Activated CD4-positive, alpha-beta memory T cell treated with anti-CD3 and anti-CD28 coated beads, Interleukin-2, amount 10 ng/mL, durations not matched to agents 7 days and 5 days (primary cell): ENCODE measurements around the gene TMC4. TPM values are rescaled to one million over a fixed set of nuclear protein-coding genes. Genes with fewer than 3 reads are reported as not detected.

Source experiments
- CTCF ChIA-PET: fragments of 350-600 bp; sonication (Branson Sonifier 250); formaldehyde crosslinking; loops from one replicate; lab custom pipeline; 2021; ENCODE audit warnings: antibody characterized with exemption, inconsistent platforms; lab: Charles Lee
- POLR2A ChIA-PET: fragments of 350-600 bp; sonication (Branson Sonifier 250); formaldehyde crosslinking; loops from one replicate; lab custom pipeline; 2021; ENCODE audit warnings: antibody characterized with exemption; lab: Charles Lee
- DNase-seq: peaks from one replicate; pipeline ENCODE4 v3.0.0-alpha.2; 2020
- H3K27ac Mint-ChIP-seq: one replicate; pipeline ENCODE4 v1.8.0; 2021; ENCODE audit warnings: mild to moderate bottlenecking, mixed read lengths
- H3K27me3 Mint-ChIP-seq: one replicate; pipeline ENCODE4 v1.8.0; 2021; ENCODE audit warnings: mixed read lengths
- H3K36me3 Mint-ChIP-seq: one replicate; pipeline ENCODE4 v1.8.0; 2021; ENCODE audit warnings: low read depth, mixed read lengths
- H3K4me1 Mint-ChIP-seq: one replicate; pipeline ENCODE4 v1.8.0; 2021; ENCODE audit warnings: mixed read lengths
- H3K4me3 Mint-ChIP-seq: one replicate; pipeline ENCODE4 v1.8.0; 2021; ENCODE audit warnings: mild to moderate bottlenecking, mixed read lengths
- H3K9me3 Mint-ChIP-seq: one replicate; pipeline ENCODE4 v1.8.0; 2021; ENCODE audit warnings: mixed read lengths
- total RNA-seq, 2 experiments: library from RNA; stranded (reverse); gene quantifications; one replicate each; pipeline ENCODE4 v1.2.3, GENCODE V29; 2021

TMC4 gene
- total RNA-seq, 2 experiments from 2014 or later: 2.8 to 3.2 TPM

GRCh38 chr19:54147676-54148075 is 25.3 kb downstream of the TMC4 start:
- Mint-ChIP-seq H3K27ac (no peak overlapping the region), H3K27me3 (no peaks in the 10 kb centered on the region), H3K4me1 (no peaks in the 10 kb centered on the region), H3K9me3 (no peaks in the 10 kb centered on the region), H3K36me3 (peaks cover 78% of the 10 kb centered on the region), H3K4me3 (no peak overlapping the region)
- ChIA-PET CTCF (no interaction called here), POLR2A (interaction anchor here (2.2 kb wide), 1 partner anchor 10 kb away, joined by 9 read pairs; the partner anchor contains the start of gene CNOT3)
- DNase-seq: no peak

GRCh38 chr19:54145541-54146158 is 27.3 kb downstream of the TMC4 start:
- H3K4me1 Mint-ChIP-seq: peaks cover 4% of the 10 kb centered on the region
- no peak for DNase-seq
- ChIA-PET CTCF (no interaction called here), POLR2A (interaction anchor here (0.7 kb wide), 1 partner anchor 8 kb away, joined by 3 read pairs; the partner anchor contains the start of gene CNOT3)
- no peak overlapping the region for H3K4me3 Mint-ChIP-seq
- no peak overlapping the region for H3K27ac Mint-ChIP-seq
- no peaks in the 10 kb centered on the region for H3K9me3 Mint-ChIP-seq
- peaks cover 68% of the 10 kb centered on the region for H3K36me3 Mint-ChIP-seq
- no peaks in the 10 kb centered on the region for H3K27me3 Mint-ChIP-seq

GRCh38 chr19:54142166-54142780 is 30.7 kb downstream of the TMC4 start:
- no peak for DNase-seq
- Mint-ChIP-seq H3K4me3 (no peak overlapping the region), H3K27ac (no peak overlapping the region), H3K27me3 (no peaks in the 10 kb centered on the region), H3K9me3 (no peaks in the 10 kb centered on the region), H3K36me3 (peaks cover 64% of the 10 kb centered on the region), H3K4me1 (peaks cover 24% of the 10 kb centered on the region)
- ChIA-PET POLR2A (interaction anchor here (3.0 kb wide), 1 partner anchor 17 kb away, joined by 14 read pairs; the partner anchor contains the start of gene LENG1), CTCF (no interaction called here)

GRCh38 chr19:54141356-54141755 is 31.6 kb downstream of the TMC4 start:
- Mint-ChIP-seq H3K27ac (no peak overlapping the region), H3K27me3 (no peaks in the 10 kb centered on the region), H3K36me3 (peaks cover 55% of the 10 kb centered on the region), H3K9me3 (no peaks in the 10 kb centered on the region), H3K4me1 (peaks cover 29% of the 10 kb centered on the region), H3K4me3 (no peak overlapping the region)
- no peak for DNase-seq
- ChIA-PET POLR2A (interaction anchor here (1.0 to 3.0 kb wide), 2 partner anchors 18 to 26 kb away, joined by 3 to 14 read pairs; partner anchors contain the start of genes LENG1, PRPF31 and TFPT), CTCF (no interaction called here)

- Mint-ChIP-seq H3K27me3 (no peaks in the 10 kb centered on the region), H3K36me3 (peaks cover 32% of the 10 kb centered on the region), H3K9me3 (no peaks in the 10 kb centered on the region), H3K27ac (peak overlapping the region; percentile 83), H3K4me3 (peak overlapping the region; percentile 82), H3K4me1 (peaks cover 39% of the 10 kb centered on the region)
- DNase-seq: no peak
- ChIA-PET CTCF (interaction anchor here (1.4 to 2.4 kb wide), 3 partner anchors 21 to 31 kb away, joined by 3 to 24 read pairs (median 16); partner anchors contain the start of genes LENG1, PRPF31 and TFPT), POLR2A (interaction anchor here (0.6 to 4.5 kb wide), 11 partner anchors 9 to 310 kb away, joined by 3 to 66 read pairs (median 9); partner anchors contain the start of genes LENG1, LENG8, PRPF31 and RPS9)
Measured at GRCh38 chr19:54138489-54139256, 34.3 kb downstream of the TMC4 start.

GRCh38 chr19:54137699-54138488 is 35.1 kb downstream of the TMC4 start, which contains the start of gene CNOT3:
Gene CNOT3, plus strand, starts transcription at chr19:54137762. Its CDS starts 5,217 bp downstream, at chr19:54142979.
- CTCF ChIA-PET: interaction anchor here (0.9 to 2.4 kb wide), 15 partner anchors 20 to 271 kb away, joined by 3 to 24 read pairs (median 4); partner anchors contain the start of genes LENG1, MBOAT7, NDUFA3 and PRPF31
- peak; percentile 38 for DNase-seq

GRCh38 chr19:54136864-54137698 is 35.9 kb downstream of the TMC4 start:
- POLR2A ChIA-PET: interaction anchor here (0.8 to 4.5 kb wide), 20 partner anchors 9 to 616 kb away, joined by 3 to 66 read pairs (median 6); partner anchors contain the start of genes LENG1, LENG8, LENG9 and MBOAT7
- DNase-seq: peak; percentile 99
- CTCF ChIA-PET: interaction anchor here (0.5 to 2.4 kb wide), 16 partner anchors 19 to 301 kb away, joined by 3 to 24 read pairs (median 4); partner anchors contain the start of genes LENG1, MBOAT7, NDUFA3 and PRPF31
- Mint-ChIP-seq H3K4me1 (peaks cover 39% of the 10 kb centered on the region), H3K27me3 (no peaks in the 10 kb centered on the region), H3K4me3 (peak overlapping the region; percentile 82), H3K9me3 (no peaks in the 10 kb centered on the region), H3K27ac (peak overlapping the region; percentile 83), H3K36me3 (peaks cover 19% of the 10 kb centered on the region)

More at GRCh38 chr19:54137699-54138488, 35.1 kb downstream of the TMC4 start, which contains the start of gene CNOT3:
- Mint-ChIP-seq H3K27me3 (no peaks in the 10 kb centered on the region), H3K4me3 (peak within 1 kb of the TSS; percentile 82), H3K4me1 (peaks cover 39% of the 10 kb centered on the region), H3K9me3 (no peaks in the 10 kb centered on the region), H3K36me3 (peaks cover 25% of the 10 kb centered on the region), H3K27ac (peak within 1 kb of the TSS; percentile 83)
- POLR2A ChIA-PET: interaction anchor here (1.0 to 4.5 kb wide), 19 partner anchors 8 to 617 kb away, joined by 3 to 66 read pairs (median 6); partner anchors contain the start of genes LENG1, LENG8, LENG9 and MBOAT7

- no peak for DNase-seq
- Mint-ChIP-seq H3K9me3 (no peaks in the 10 kb centered on the region), H3K4me3 (peak overlapping the region; percentile 82), H3K27me3 (no peaks in the 10 kb centered on the region), H3K27ac (peak overlapping the region; percentile 83), H3K4me1 (peaks cover 37% of the 10 kb centered on the region), H3K36me3 (peaks cover 19% of the 10 kb centered on the region)
- ChIA-PET POLR2A (interaction anchor here (1.2 to 4.5 kb wide), 15 partner anchors 12 to 381 kb away, joined by 3 to 66 read pairs (median 8); partner anchors contain the start of genes LENG1, LENG8, LENG9 and MBOAT7), CTCF (interaction anchor here (0.9 to 2.4 kb wide), 12 partner anchors 21 to 302 kb away, joined by 3 to 24 read pairs (median 5); partner anchors contain the start of genes LENG1, MBOAT7, NDUFA3 and PRPF31)
Measured at GRCh38 chr19:54136086-54136863, 36.7 kb downstream of the TMC4 start.

GRCh38 chr19:54133957-54134590 is 38.9 kb downstream of the TMC4 start:
- H3K27ac Mint-ChIP-seq: peak overlapping the region; percentile 23

More at GRCh38 chr19:54133957-54134590, 38.9 kb downstream of the TMC4 start:
- POLR2A ChIA-PET: no interaction called here
- no peak for DNase-seq
- Mint-ChIP-seq H3K4me1 (peaks cover 21% of the 10 kb centered on the region), H3K9me3 (no peaks in the 10 kb centered on the region), H3K27me3 (no peaks in the 10 kb centered on the region), H3K4me3 (no peak overlapping the region), H3K36me3 (peaks cover 10% of the 10 kb centered on the region)
- CTCF ChIA-PET: no interaction called here
